SH-SY5Y (cell line): ENCODE results near the gene AP3B2.

Experiments
- GATA2 ChIP-seq: IDR thresholded peaks from 2 replicates; pipeline ENCODE4 v1.6.1; 2011; ENCODE audit warnings: mild to moderate bottlenecking, low read depth, low read length
- GATA3 ChIP-seq: IDR thresholded peaks from 2 replicates; pipeline ENCODE4 v1.6.1; 2011; ENCODE audit warnings: low read depth, mild to moderate bottlenecking, low read length, moderate library complexity

Gene AP3B2

GRCh38 chr15:82621970-82622369, 87.7 kb downstream of the AP3B2 start:
- TF ChIP-seq GATA2 (no peak), GATA3 (no peak)

GRCh38 chr15:82613747-82614146, 95.9 kb downstream of the AP3B2 start:
- TF ChIP-seq GATA3: no peak
- TF ChIP-seq GATA2: no peak

- TF ChIP-seq GATA2 (no peak), GATA3 (no peak)
These were observed 98.3 kb downstream of the AP3B2 start for GRCh38 chr15:82611348-82611747.
